Coronary artery (tissue), 2 donors: ENCODE measurements around the gene TCF15.

ENCODE experiments used
- DNase-seq: peaks from one replicate; pipeline ENCODE4 v3.0.0-alpha.2; 2017; ENCODE audit warnings: low spot score
- H3K27ac ChIP-seq, 2 donors: fragments of 200-600 bp; sonication (generic); one replicate each; pipeline ENCODE4 v1.5.1; 2016 to 2019
- H3K4me3 ChIP-seq: fragments of 200-600 bp; sonication (generic); 2 replicates; pipeline ENCODE4 v1.5.1; 2016; ENCODE audit warnings: mild to moderate bottlenecking, moderate library complexity
- CTCF ChIP-seq: fragments of 200-600 bp; sonication (generic); IDR thresholded peaks from one replicate; pipeline ENCODE4 v1.5.1; 2019; ENCODE audit warnings: antibody characterized with exemption

The TCF15 gene

DNA sequence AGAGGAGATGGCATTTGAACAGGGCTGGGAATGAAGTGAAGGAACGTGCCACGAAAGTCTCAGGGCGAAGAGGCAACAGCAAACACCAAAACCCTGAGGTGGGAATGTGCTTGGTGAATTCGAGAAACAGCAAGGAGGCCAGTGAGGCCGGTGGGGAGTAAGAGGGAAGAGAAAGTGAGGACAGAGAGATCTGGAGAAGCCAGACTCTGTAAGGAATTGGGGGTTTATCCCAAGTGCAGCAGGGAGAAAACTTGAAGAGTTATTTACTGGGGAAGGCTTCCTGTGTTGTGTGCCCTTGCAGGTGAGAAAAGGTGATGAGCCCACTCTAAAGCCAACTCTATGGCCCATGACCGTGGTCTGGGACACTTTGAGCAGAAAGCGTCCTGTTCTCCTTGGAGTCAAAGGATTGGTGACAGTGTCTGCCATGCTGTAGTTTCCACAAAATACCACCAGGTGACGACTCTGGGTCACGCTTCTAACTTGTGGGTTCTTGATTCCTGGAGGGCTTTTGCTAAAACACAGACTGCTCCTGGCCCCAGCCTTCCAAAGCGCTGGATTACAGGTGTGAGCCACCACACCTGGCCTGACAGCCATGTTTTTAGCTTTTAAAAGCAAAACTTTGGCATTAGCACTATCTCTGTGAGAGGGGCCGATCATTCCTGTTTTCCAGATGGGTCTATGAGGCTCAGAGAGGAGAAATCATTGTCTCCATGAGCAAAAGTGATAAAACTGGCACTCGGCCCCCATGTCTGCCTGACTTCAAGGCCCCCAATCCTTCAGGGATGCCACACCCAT lies 48.5 kb downstream of the TCF15 start:
- H3K4me3 ChIP-seq: no peak overlapping the region
- TF ChIP-seq CTCF: peak; percentile 92
- no peak for DNase-seq
- no peak overlapping the region for H3K27ac ChIP-seq

DNA sequence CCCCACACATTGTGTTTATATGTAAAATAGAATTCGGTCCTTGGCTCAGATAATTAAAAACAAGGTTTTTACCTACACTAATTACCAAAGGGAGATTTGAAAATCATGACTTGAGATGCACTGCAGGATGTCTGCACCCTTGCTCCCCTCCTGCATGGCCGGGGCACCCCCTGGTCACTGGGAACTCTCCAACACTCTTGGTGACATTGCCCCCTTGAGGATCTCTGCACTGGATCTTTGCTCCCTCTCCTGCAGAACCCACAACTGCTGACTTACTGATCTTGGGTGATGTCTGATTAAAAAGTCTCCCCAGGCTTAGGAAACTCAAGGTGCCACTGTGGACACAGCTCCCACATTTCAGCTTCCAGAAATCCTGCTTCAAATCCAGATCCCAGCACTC lies 49.4 kb downstream of the TCF15 start:
- DNase-seq: no peak
- TF ChIP-seq CTCF: no peak
- Histone ChIP-seq H3K4me3 (no peak overlapping the region), H3K27ac (no peak overlapping the region)

DNA sequence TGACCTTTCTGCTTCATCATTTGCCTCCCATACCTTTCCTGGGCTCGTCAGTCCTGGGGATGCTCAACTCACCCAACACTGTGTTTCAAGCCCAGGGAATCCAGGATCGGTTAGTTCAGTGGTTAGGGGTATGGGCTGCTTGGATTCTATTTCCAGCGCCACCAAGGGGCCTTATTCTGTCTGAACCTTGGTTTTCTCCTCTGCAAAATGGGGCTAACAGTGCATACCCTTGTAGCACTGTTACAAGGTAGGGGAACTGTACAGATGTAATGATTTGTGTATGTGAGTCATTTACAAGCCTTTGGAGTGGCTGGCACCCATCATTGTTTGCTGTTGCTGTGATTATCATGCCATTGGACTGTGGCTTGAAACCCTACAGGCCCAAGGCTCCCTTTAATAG lies 52.0 kb downstream of the TCF15 start:
- Histone ChIP-seq H3K4me3 (no peak overlapping the region), H3K27ac (no peak overlapping the region)
- no peak for DNase-seq
- no peak for TF ChIP-seq CTCF

DNA sequence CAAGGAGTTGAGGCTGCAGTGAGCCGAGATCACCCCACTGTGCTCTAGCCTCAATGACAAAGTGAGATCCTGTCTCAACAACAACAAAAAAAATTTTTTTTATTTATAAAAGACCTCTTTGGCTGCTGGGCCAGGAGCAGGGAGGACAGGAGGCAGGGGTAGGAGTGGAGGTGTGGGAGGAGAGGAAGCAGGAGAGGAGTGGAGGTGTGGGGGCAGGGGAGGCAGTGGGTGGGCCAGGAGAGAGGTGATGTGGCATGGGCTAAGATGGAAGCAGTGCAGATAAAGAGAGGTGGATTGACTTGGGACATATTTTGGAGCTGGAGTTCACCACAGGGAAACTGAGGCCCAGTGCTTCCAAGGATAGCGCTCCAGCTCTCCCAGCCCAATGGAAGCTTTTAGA lies 53.1 kb downstream of the TCF15 start:
- Histone ChIP-seq H3K4me3 (no peak overlapping the region), H3K27ac (no peak overlapping the region)
- no peak for TF ChIP-seq CTCF
- no peak for DNase-seq

- H3K27ac ChIP-seq: no peak overlapping the region
- H3K4me3 ChIP-seq: no peak overlapping the region
- DNase-seq: no peak
- no peak for TF ChIP-seq CTCF
Observed at GRCh38 chr20:555976-556385, 54.1 kb downstream of the TCF15 start.
